GM19035 (cell line): ENCODE results near the gene RXRA.
"Not testable (repeated sequence)": the region's sequence is repeated elsewhere in the genome, so short reads cannot be mapped to it uniquely, and the experiment has no call there.

ENCODE experiments used
- ATAC-seq: cut with Tn5 transposase; IDR thresholded peaks from one replicate; pipeline ENCODE4 v1.9.1; 2021; ENCODE audit not compliant: unreplicated experiment

Gene RXRA

GRCh38 chr9:134293611-134294152, 32.6 kb upstream of the RXRA start:
- ATAC-seq, result no peak

- ATAC-seq, result no peak
These were observed 31.8 kb upstream of the RXRA start for GRCh38 chr9:134294153-134295071.

GRCh38 chr9:134295101-134295745, 31.0 kb upstream of the RXRA start:
- no peak for ATAC-seq

- no peak for ATAC-seq
These were observed 30.5 kb upstream of the RXRA start for GRCh38 chr9:134295746-134296250.

- no peak for ATAC-seq
These were observed 29.8 kb upstream of the RXRA start for GRCh38 chr9:134296301-134297082.

GRCh38 chr9:134297083-134297410, 29.2 kb upstream of the RXRA start:
- no peak for ATAC-seq

- no peak for ATAC-seq
These were observed 28.7 kb upstream of the RXRA start for GRCh38 chr9:134297576-134297975.

- no peak for ATAC-seq
These were observed 28.3 kb upstream of the RXRA start for GRCh38 chr9:134298000-134298399.

GRCh38 chr9:134299068-134299467, 27.2 kb upstream of the RXRA start:
- ATAC-seq, result no peak

- no peak for ATAC-seq
These were observed 26.4 kb upstream of the RXRA start for GRCh38 chr9:134299883-134300282.

GRCh38 chr9:134301387-134302129, 24.7 kb upstream of the RXRA start:
- ATAC-seq, result peak; percentile 70

- ATAC-seq, result no peak
These were observed 24.0 kb upstream of the RXRA start for GRCh38 chr9:134302130-134302817.

- no peak for ATAC-seq
These were observed 22.7 kb upstream of the RXRA start for GRCh38 chr9:134303601-134304000.

GRCh38 chr9:134304261-134304660, 22.0 kb upstream of the RXRA start:
- no peak for ATAC-seq

- ATAC-seq, result no peak
These were observed 21.6 kb upstream of the RXRA start for GRCh38 chr9:134304690-134305089.

GRCh38 chr9:134305533-134305932, 20.7 kb upstream of the RXRA start:
- no peak for ATAC-seq

GRCh38 chr9:134306042-134306441, 20.2 kb upstream of the RXRA start:
- ATAC-seq, result not testable (repeated sequence)

- no peak for ATAC-seq
These were observed 19.3 kb upstream of the RXRA start for GRCh38 chr9:134306636-134307600.
